Testis (tissue), 2 donors: ENCODE data around the gene FBXL20.

ENCODE experiments used
- POLR2A ChIP-seq: fragments of 450-650 bp; IDR thresholded peaks from one replicate; pipeline ENCODE4 v1.6.1; 2017; ENCODE audit warnings: antibody characterized with exemption, mild to moderate bottlenecking, moderate library complexity
- TF ChIP-seq, protein P1 (sequence below), 3 experiments: fragments of 450-650 bp in 2 of 3; fragments of 200-600 bp in 1 of 3; sonication (generic) in 1 of 3; IDR thresholded peaks; one replicate each; pipeline ENCODE4 v1.5.1; 2016 to 2019; ENCODE audit warnings: antibody characterized with exemption in 3 of 3, mild to moderate bottlenecking in 2 of 3, moderate library complexity in 1 of 3

DNA sequence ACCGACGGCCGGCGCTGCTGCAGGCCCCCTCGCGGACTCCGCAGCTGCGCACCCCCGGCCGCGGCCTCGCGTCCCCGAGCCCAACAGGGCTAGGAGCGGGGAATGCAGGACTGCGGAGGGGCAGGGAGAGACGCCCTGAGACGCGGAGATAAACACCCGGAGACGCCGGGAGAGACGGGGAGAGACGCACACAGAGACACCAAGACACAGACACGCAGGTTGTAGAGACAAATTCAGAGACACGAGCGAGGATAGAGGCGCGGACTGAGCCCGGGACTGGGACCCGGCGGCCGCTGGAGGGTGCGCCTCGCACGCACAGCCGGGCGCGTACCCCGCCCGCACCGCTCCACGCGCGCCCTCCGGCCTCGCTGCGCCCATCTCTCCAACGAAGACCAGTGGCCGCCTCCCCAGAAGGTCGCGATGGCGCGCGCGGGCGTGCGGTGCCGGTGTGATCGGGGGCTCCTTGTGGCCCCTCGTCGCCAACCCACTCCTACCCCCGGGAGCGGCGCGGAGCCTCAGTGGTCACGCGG lies 176.6 kb downstream of the FBXL20 start:
- TF ChIP-seq, protein P1, sequence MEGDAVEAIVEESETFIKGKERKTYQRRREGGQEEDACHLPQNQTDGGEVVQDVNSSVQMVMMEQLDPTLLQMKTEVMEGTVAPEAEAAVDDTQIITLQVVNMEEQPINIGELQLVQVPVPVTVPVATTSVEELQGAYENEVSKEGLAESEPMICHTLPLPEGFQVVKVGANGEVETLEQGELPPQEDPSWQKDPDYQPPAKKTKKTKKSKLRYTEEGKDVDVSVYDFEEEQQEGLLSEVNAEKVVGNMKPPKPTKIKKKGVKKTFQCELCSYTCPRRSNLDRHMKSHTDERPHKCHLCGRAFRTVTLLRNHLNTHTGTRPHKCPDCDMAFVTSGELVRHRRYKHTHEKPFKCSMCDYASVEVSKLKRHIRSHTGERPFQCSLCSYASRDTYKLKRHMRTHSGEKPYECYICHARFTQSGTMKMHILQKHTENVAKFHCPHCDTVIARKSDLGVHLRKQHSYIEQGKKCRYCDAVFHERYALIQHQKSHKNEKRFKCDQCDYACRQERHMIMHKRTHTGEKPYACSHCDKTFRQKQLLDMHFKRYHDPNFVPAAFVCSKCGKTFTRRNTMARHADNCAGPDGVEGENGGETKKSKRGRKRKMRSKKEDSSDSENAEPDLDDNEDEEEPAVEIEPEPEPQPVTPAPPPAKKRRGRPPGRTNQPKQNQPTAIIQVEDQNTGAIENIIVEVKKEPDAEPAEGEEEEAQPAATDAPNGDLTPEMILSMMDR (IDR thresholded peaks at IDR 0.05): no peak
- TF ChIP-seq POLR2A: no peak
